ENCODE results near the gene ATP6V0A4.
"Not testable (repeated sequence)": the region's sequence is repeated elsewhere in the genome, so short reads cannot be mapped to it uniquely, and the experiment has no call there.

ATP6V0A4 gene

DNA sequence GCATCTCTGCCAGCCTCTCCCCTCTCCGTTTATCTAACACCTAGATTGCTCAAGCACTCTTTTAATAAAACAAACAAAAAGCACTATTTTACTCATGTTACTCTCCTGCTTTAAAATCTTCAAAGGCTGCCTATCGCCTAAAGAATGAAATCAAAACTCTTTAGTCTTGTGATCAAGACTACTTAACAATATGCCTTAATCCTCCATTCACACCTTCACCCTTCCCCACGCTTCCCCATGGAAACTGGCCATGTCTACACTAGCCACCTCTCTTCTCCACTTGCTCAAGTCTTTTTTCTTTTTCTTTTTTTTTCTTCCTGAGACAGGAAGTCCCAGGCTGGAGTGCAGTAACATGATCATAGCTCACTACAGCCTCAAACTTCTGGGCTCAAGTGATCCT, 48.0 kb downstream of the ATP6V0A4 start:
- no peak for DNase-seq

GRCh38 chr7:138748666-138749065, 49.3 kb downstream of the ATP6V0A4 start:
- no peak for DNase-seq

GRCh38 chr7:138746073-138746472, 51.9 kb downstream of the ATP6V0A4 start:
- no peak for DNase-seq

- DNase-seq = no peak
These were observed 52.8 kb downstream of the ATP6V0A4 start for GRCh38 chr7:138745189-138745588.

DNA sequence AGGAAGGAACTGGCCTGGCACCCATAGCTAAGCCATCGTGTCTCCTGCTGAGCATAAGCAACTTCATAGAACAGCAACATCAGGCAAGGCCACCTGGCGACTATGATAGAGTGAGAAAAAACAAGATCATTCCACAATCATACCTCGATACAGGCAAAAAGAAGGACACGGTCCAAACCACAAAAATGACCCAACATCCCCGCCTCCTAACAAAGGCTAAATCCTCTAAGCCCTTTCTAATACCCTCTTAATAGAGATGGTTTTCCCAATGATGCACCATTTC, 56.6 kb downstream of the ATP6V0A4 start:
- DNase-seq = no peak

DNA sequence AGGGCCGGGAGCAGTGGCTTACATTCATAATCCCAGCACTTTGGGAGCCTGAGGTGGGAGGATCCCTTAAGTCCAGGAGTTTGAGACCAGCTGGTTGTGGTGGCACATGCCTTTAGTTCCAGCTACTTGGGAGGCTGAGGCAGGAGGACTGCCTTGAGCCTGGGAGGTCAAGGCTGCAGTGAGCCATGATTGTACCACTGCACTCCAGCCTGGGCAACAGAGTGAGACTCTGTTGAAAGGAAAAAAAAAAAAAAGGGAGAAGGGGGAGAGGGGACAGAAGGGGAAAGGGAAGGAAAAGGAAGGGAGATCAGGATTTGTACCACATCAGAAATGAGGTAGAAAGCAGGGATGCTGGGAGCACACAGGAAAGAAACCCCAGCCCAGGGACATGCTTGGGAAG, 58.1 kb downstream of the ATP6V0A4 start:
- DNase-seq = no peak

- DNase-seq = peak; percentile 81
These were observed 59.3 kb downstream of the ATP6V0A4 start for GRCh38 chr7:138738551-138739335.

DNA sequence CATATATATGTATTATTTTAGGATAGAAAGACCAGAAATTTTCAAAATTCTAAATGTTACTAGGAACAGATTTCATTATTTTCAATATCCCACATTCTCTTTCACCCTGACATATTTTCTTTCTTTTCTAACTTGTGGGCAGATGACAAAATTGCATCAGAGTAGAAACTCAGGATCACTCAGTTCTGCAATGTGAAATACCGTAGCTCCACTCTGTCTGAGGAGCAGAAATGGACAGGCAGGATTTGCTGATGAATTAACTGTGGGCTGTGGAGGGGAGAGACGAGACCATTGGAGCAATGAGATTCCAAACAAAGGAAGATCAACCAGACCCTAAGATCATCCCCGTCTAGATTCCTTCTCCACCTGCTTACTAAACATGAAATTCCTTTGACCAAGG, 59.9 kb downstream of the ATP6V0A4 start:
- no peak for DNase-seq

- no peak for DNase-seq
These were observed 62.6 kb downstream of the ATP6V0A4 start for GRCh38 chr7:138735399-138735798.

- not testable (repeated sequence) for DNase-seq
These were observed 66.3 kb downstream of the ATP6V0A4 start for GRCh38 chr7:138731733-138732132.

- no peak for DNase-seq
These were observed 68.6 kb downstream of the ATP6V0A4 start for GRCh38 chr7:138729444-138729843.

DNA sequence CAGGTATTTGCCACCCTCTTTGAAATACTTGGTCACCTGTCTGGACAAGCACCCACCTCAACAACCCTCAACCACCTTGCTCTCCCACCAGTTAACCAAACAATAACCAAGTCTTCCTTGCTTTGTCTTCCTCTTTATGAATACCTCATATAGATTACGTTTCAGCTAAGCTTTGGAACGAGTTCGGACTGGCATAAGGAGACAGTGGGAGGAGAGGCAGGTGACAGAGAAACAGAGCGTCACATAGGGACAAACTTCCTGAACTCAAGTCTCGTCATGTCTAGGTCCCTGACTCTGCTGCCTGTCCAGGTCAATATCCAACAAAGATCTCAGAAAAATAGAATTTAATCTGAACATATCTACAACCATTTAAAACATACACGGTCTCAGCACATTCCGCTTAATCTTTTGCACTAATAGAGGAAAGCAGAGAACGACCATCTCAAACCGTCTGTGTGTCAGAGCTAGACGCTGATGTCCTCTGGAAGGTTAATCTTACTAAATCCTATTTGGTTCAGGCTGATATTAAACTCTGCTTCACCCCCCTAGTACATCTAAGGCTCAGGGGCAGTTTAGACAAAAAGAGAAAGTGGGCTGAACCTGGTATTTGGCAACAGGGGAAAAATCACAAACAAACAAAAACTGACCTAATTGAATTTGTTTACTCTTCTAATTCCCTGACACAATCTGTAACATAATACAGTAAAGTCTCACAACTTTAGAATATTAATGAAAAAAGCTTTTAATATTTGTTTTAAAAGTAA, 70.5 kb downstream of the ATP6V0A4 start:
- DNase-seq = no peak

DNA sequence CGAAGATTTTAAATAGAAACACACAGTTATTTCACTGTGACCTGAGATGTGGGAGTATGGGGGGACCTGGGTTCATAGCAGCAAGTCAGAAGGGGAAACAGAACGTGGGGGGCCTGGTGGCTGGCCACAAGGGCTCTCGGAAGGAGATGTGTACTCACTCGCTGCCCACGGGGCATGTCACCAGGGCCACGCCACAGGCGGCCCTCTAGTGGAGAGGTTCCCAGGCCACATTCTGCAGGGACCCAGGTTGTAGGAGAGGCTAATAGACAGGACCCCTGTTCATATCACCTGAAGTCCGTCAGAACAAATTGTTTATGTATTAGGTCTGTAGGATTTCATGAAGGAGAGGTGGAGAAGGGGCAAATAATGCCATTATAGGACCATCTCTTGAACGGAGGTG, 71.7 kb downstream of the ATP6V0A4 start:
- no peak for DNase-seq

DNA sequence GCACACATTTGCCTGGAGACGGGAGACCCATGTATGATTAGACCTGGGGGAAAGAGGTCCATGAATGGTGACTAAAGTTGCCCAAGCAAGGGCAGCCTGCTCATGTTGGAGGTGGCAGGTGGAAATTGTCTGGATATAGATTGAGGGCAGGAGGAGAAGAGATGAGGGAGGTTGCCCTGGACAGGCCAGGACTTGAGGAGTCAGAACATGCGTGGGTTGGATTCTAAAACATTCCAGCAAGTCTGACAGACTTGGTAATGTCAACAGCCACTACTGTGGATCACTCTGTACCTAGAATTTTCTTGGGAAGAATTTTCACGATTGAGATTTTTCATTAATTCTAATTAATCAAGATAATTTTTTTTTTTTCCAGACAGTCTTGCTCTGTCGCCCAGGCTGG, 77.7 kb downstream of the ATP6V0A4 start:
- DNase-seq = no peak

GRCh38 chr7:138716889-138717288, 81.1 kb downstream of the ATP6V0A4 start:
- DNase-seq = no peak

DNA sequence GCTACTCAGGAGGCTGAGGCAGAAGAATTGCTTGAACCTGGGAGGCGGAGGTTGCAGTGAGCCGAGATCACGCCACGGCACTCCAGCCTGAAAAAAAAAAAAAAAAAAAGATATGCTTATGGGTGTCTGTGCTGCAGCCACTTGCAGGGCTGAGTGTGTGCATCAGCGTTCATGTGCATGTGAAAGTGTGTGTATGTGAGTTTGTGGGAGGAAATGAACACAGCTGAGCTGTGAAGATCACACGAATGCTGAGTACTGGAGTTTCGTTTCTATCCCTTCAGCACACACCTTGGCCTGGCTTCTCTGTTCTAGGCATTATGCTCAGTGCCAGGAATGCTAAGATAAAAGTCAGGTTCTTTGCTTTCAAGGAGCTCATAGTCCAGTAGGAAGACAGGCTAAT, 84.8 kb downstream of the ATP6V0A4 start:
- no peak for DNase-seq

DNA sequence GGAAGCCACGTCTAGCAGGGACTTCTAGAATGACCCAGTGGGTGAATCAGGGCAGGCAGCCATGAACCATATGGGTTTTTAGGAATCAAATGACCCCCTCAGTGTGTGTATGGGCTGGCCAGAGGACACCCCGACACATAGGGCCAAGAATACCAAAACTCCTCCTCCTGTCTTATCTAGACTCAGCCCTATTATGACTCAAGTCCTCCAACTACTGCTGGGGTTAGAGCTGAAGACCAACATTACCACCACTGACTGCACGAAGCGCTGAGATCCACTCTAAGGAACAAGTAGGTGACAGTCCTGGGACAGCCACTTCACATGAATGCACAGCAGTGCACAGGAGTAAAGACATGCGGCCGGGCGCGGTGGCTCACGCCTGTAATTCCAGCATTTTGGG, 85.3 kb downstream of the ATP6V0A4 start:
- no peak for DNase-seq

DNA sequence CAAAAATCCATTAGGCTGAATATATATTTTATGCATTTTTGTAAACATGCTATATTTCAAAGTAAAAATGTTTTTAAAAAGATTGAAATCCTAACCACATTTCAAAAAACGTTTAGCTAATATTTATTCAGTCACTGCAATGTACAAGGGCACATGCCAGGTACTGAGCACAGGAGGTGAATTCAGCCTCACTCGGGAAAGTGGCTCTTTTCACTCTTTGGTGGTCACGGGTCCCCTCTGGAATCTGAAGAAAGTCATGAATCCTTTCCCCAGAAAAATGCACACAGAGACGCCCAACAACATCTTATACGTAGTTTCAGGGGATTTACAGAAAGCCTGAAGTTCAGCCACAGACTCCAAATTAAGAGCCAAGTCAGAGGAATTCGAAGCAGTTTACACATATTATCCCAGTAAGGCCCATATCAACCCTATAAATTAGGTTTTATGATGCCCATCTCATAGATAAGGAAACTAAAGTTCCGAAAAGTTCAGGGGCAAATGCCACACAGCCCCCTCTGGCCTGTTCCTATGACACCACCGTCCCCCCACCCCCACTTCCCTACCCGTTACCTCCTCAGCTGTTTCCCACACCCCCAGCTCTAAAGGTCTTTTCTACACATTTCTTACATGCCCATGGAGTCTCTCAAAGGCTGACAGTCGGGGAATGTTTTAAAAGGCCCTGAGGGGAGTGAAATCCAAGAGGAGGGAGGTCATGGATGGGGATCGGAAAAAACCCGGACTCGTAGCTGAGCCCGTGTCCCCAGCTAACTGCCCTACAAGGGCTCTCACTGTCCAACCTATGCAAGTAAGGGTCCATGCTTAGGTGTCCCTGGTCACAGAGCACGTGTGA, 87.2 kb downstream of the ATP6V0A4 start:
- no peak for DNase-seq

- DNase-seq = no peak
These were observed 92.8 kb downstream of the ATP6V0A4 start for GRCh38 chr7:138705167-138705566.

- no peak for DNase-seq
These were observed 96.5 kb downstream of the ATP6V0A4 start for GRCh38 chr7:138701537-138701923.

DNA sequence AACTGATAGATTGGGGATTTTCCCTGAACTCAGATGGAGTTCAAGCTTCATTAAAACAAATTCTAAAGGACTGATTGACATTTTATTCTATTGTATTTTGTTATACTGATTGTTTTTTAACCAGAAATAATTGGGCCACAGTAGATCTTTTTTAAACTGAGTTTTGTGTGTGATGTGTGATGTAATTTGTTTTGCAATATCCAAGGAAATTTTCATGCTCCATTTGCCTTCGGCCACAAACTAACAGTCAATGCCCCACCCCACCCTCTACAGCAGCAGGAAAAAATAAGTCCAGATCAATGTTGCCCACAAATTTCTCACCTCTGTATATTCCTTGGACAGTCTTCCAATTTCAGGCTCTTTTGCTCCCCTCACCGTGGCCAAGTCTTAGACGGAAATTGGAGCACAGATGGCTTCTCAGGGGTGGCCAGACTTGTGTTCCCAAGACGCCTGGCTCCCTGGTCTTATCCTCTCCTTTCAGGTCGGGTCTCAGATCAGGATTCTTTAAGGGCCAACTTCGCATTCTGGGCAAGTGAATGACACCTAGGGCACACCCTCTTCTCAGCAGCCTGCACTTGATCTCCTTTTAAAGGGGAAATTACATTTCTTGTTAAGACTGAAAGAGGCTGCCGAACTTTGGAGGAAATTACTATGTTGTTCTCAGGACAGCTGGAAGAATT, 97.0 kb downstream of the ATP6V0A4 start, which contains the start of gene SVOPL:
Gene SVOPL, minus strand, starts transcription at position 506 of the 680 bp plus-strand sequence. CDS start 22,317 bp downstream, outside the sequence.
- DNase-seq = no peak

GRCh38 chr7:138699661-138700060, 98.3 kb downstream of the ATP6V0A4 start:
- no peak for DNase-seq

DNA sequence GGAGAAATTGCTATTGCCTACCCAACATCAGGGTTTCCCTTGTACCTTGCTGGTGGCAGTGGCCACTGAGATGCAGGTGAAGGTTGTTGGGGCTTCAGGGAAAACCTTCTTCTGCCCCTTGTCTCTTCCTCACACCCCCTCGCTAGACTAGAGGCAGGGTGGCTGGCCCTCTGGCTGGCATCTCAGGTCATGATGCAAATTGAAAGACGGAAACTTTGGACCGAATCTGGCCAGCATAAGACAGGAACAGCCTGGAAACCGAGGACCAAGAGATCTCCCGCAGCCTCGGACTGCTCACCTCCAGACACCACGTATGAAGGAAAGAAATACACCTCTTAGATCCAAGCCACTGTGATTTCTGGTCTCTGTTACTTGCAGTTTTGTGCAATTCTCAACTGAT, 99.7 kb downstream of the ATP6V0A4 start:
- no peak for DNase-seq
